Upper lobe of left lung (tissue), 6 donors: ENCODE results near the gene AOAH. TPM values are rescaled to one million over a fixed set of nuclear protein-coding genes. Genes with fewer than 3 reads are reported as not detected.

ENCODE experiments used
- ATAC-seq, 2 donors: fragments of 200-7000 bp; cut with Tn5 transposase; one replicate each; pipeline ENCODE4 v1.9.1; 2022; ENCODE audit warnings: mild to moderate bottlenecking in 2 of 2, moderate library complexity in 2 of 2; ENCODE audit not compliant: low FRiP score in 2 of 2
- DNase-seq, 2 donors: peaks; one replicate each; pipeline ENCODE4 v3.0.0-alpha.2; 2019 to 2020
- H3K27ac ChIP-seq, 4 donors: fragments of 200-600 bp; sonication (generic); one replicate each; pipeline ENCODE4 v1.5.1; 2016 to 2019
- H3K27me3 ChIP-seq, 4 donors: fragments of 200-600 bp; sonication (generic); one replicate each; pipeline ENCODE4 v1.5.1; 2017 to 2019
- H3K36me3 ChIP-seq, 4 donors: fragments of 200-600 bp; sonication (generic); one replicate each; pipeline ENCODE4 v1.5.1; 2016 to 2019
- H3K4me1 ChIP-seq, 4 donors: fragments of 200-600 bp; sonication (generic); one replicate each; pipeline ENCODE4 v1.5.1; 2018 to 2019
- H3K4me3 ChIP-seq, 4 donors: fragments of 200-600 bp; sonication (generic); one replicate each; pipeline ENCODE4 v1.5.1; 2017 to 2019; ENCODE audit warnings: mild to moderate bottlenecking in 2 of 4, moderate library complexity in 1 of 4
- H3K9me3 ChIP-seq, 4 donors: fragments of 200-600 bp; sonication (generic); one replicate each; pipeline ENCODE4 v1.5.1; 2018 to 2019
- CTCF ChIP-seq, 6 experiments: fragments of 450-650 bp in 4 of 6; fragments of 200-600 bp in 2 of 6; sonication (generic) in 2 of 6; IDR thresholded peaks; one replicate each; pipeline ENCODE4 v1.5.1; 2016 to 2019; ENCODE audit warnings: antibody characterized with exemption in 6 of 6
- EP300 ChIP-seq, 4 donors: sonication (generic); formaldehyde crosslinking; IDR thresholded peaks; one replicate each; pipeline ENCODE4 v1.5.1; 2017; ENCODE audit warnings: antibody characterized with exemption in 4 of 4, control low read depth in 2 of 4
- POLR2A ChIP-seq, 4 donors: fragments of 450-650 bp; IDR thresholded peaks; one replicate each; pipeline ENCODE4 v1.5.1; 2016 to 2017; ENCODE audit warnings: antibody characterized with exemption in 4 of 4, mild to moderate bottlenecking in 2 of 4
- POLR2AphosphoS5 ChIP-seq, 2 donors: sonication (generic); formaldehyde crosslinking; IDR thresholded peaks; one replicate each; pipeline ENCODE4 v1.5.1; 2017; ENCODE audit warnings: antibody characterized with exemption in 2 of 2
- WGBS, 2 donors: methylation state at CpG; one replicate each; pipeline ENCODE4 v1.1.5; 2017 to 2018; 5-methylcytosine and 5-hydroxymethylcytosine counted together
- total RNA-seq, 6 donors: library from RNA; depleted of rRNA in 4 of 6; stranded (reverse); fragments of >200 nt in 4 of 6; gene quantifications; one replicate each; pipeline versions ENCODE4 v1.1.0 to v1.2.1, GENCODE V29; 2016 to 2021
- donor health status: DM: no; HTN: no; CAD: no; lungs with moderate emphysema.
- donor health status: DM: no; HTN: yes; CAD: no; lungs with severe emphysema.

The AOAH gene
- total RNA-seq, 6 donors from 2014 or later: 18.5 to 36.8 (median 25.7) TPM

- Histone ChIP-seq H3K4me1 (peaks cover 3 to 12% (median 4%) of the 10 kb centered on the region in 4 donors), H3K27ac (no peak overlapping the region), H3K27me3 (no peaks in the 10 kb centered on the region), H3K36me3 (no peaks in the 10 kb centered on the region), H3K9me3 (no peaks in the 10 kb centered on the region), H3K4me3 (no peak overlapping the region)
- no peak for TF ChIP-seq POLR2AphosphoS5 (IDR thresholded peaks at IDR 0.05)
- DNase-seq (no peak), ATAC-seq (no peak)
- 78 to 86% methylated on average over 12 of the region's 12 CpGs for WGBS, 2 donors
Measured at GRCh38 chr7:36606153-36606975, 117.9 kb downstream of the AOAH start.

GRCh38 chr7:36605261-36606051 lies 118.8 kb downstream of the AOAH start:
- TF ChIP-seq POLR2AphosphoS5 (IDR thresholded peaks at IDR 0.05) (no peak), POLR2A (IDR thresholded peaks at IDR 0.05) (no peak), CTCF (IDR thresholded peaks at IDR 0.05) (no peak), EP300 (IDR thresholded peaks at IDR 0.05) (no peak)
- DNase-seq (no peak), ATAC-seq (peak in 1 of 2 donors; percentile 37)
- H3K4me1 ChIP-seq: peaks cover 8 to 15% (median 12%) of the 10 kb centered on the region in 4 donors
- H3K4me3 ChIP-seq: no peak overlapping the region
- no peaks in the 10 kb centered on the region for H3K9me3 ChIP-seq
- 75 to 78% methylated on average over 7 of the region's 7 CpGs for WGBS, 2 donors
- no peaks in the 10 kb centered on the region for H3K27me3 ChIP-seq
- H3K27ac ChIP-seq: no peak overlapping the region
- H3K36me3 ChIP-seq: no peaks in the 10 kb centered on the region

GRCh38 chr7:36604806-36605205 lies 119.5 kb downstream of the AOAH start:
- DNase-seq (no peak), ATAC-seq (peak in 1 of 2 donors; percentile 63)
- Histone ChIP-seq H3K27ac (no peak overlapping the region), H3K4me1 (peaks cover 9 to 19% (median 14%) of the 10 kb centered on the region in 4 donors), H3K27me3 (no peaks in the 10 kb centered on the region), H3K36me3 (no peaks in the 10 kb centered on the region), H3K9me3 (no peaks in the 10 kb centered on the region), H3K4me3 (no peak overlapping the region)
- 82 to 86% methylated on average over 3 of the region's 3 CpGs for WGBS, 2 donors
- no peak for TF ChIP-seq CTCF (IDR thresholded peaks at IDR 0.05)
- TF ChIP-seq EP300 (IDR thresholded peaks at IDR 0.05): no peak
- TF ChIP-seq POLR2A (IDR thresholded peaks at IDR 0.05): no peak
- TF ChIP-seq POLR2AphosphoS5 (IDR thresholded peaks at IDR 0.05): no peak

- Histone ChIP-seq H3K27me3 (no peaks in the 10 kb centered on the region), H3K36me3 (no peaks in the 10 kb centered on the region), H3K9me3 (no peaks in the 10 kb centered on the region), H3K4me1 (peaks cover 9 to 23% (median 15%) of the 10 kb centered on the region in 4 donors), H3K4me3 (no peak overlapping the region), H3K27ac (peak overlapping the region in 1 of 4 donors; percentile 14)
- DNase-seq (no peak), ATAC-seq (no peak)
- TF ChIP-seq EP300 (IDR thresholded peaks at IDR 0.05) (no peak), CTCF (IDR thresholded peaks at IDR 0.05) (no peak), POLR2AphosphoS5 (IDR thresholded peaks at IDR 0.05) (no peak), POLR2A (IDR thresholded peaks at IDR 0.05) (no peak)
- WGBS, 2 donors: 82 to 90% methylated on average over 7 of the region's 7 CpGs
Measured at GRCh38 chr7:36602934-36603887, 121.1 kb downstream of the AOAH start.
